Measurements from ENCODE around the gene DNMT3A. TPM values are rescaled to one million over a fixed set of nuclear protein-coding genes. Genes with fewer than 3 reads are reported as not detected.
A peak's percentile ranks its signal among the peaks of the same experiment; 100 is the strongest.

DNMT3A gene
- total and polyA plus RNA-seq, 7 donors: 4.4 to 30.2 (median 18.1) TPM

DNA sequence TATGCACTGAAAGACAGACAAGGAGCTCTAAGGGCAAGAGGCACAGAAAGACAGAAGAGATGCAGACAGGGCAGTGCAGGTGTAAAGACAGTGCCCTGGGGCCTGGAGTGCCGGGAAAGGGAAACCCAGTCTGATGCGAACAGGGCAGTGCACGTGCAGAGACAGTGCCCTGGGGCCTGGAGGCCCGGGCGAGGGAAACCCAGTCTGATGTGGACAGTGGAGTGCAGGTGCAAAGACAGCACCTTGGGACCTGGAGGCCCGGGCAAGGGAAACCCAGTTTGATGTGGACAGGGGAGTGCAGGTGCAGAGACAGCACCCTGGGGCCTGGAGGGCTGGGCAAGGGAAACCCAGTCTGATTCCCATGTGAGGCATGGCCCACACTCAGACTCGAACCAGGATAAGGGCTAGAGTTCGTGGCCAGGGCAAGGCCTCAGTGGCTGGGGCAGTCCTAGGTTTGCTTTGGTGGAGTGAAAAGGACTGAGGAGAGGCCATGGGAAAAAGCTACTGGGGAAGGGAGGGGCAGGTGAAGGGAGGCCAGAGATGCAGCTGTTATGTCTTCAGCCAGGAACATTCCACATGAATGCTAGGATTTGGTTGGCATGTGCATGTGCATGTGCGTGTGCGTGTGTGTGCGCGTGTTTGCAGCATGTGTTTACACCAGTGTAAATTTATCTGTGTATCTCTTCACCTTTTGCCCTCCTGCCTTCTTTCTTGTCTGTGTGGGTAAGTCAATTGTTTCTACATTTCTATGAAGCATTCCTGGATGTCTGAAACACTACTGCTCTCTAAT lies 39.1 kb upstream of the DNMT3A start:
- Histone ChIP-seq H3K36me3 (no peaks in the 10 kb centered on the region), H3K4me3 (no peak overlapping the region), H3K27ac (no peak overlapping the region), H3K9me3 (no peaks in the 10 kb centered on the region), H3K4me1 (peaks cover 0 to 14% (median 13%) of the 10 kb centered on the region in 4 donors), H3K27me3 (no peaks in the 10 kb centered on the region)
- intact Hi-C loops (cut with DNase I): no loop called here
- no peak for DNase-seq
- no peak for TF ChIP-seq POLR2A (IDR thresholded peaks at IDR 0.05)
- no peak for TF ChIP-seq POLR2AphosphoS5 (IDR thresholded peaks at IDR 0.05)
- no peak for TF ChIP-seq EP300 (IDR thresholded peaks at IDR 0.05)
- TF ChIP-seq, protein P1, sequence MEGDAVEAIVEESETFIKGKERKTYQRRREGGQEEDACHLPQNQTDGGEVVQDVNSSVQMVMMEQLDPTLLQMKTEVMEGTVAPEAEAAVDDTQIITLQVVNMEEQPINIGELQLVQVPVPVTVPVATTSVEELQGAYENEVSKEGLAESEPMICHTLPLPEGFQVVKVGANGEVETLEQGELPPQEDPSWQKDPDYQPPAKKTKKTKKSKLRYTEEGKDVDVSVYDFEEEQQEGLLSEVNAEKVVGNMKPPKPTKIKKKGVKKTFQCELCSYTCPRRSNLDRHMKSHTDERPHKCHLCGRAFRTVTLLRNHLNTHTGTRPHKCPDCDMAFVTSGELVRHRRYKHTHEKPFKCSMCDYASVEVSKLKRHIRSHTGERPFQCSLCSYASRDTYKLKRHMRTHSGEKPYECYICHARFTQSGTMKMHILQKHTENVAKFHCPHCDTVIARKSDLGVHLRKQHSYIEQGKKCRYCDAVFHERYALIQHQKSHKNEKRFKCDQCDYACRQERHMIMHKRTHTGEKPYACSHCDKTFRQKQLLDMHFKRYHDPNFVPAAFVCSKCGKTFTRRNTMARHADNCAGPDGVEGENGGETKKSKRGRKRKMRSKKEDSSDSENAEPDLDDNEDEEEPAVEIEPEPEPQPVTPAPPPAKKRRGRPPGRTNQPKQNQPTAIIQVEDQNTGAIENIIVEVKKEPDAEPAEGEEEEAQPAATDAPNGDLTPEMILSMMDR (IDR thresholded peaks at IDR 0.05): no peak
- WGBS, 2 donors: 87 to 88% methylated on average over 12 of the region's 12 CpGs

DNA sequence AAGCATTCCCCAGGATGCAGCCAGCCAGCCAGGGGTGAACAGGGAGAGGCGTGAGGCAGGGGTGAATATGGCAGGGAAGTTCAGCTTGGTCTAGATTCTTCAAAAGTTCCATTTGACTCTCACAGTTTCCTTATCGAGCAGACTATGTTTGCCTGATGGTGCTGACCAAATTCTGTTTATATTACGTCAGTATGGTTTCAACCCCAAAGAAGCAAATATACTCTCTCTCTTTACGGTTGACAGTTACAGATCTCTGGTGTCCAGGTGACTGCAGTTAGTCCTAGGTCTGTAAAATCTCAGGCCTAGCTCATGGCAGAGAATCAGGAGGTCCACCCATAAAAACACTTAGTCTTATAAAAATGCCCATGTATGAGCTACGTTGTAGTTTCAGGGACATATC lies 38.3 kb upstream of the DNMT3A start:
- Histone ChIP-seq H3K27ac (no peak overlapping the region), H3K4me3 (no peak overlapping the region), H3K27me3 (no peaks in the 10 kb centered on the region), H3K4me1 (peaks cover 0 to 14% (median 13%) of the 10 kb centered on the region in 4 donors), H3K36me3 (no peaks in the 10 kb centered on the region), H3K9me3 (no peaks in the 10 kb centered on the region)
- no peak for DNase-seq
- TF ChIP-seq, protein P1 (IDR thresholded peaks at IDR 0.05): no peak
- TF ChIP-seq POLR2AphosphoS5 (IDR thresholded peaks at IDR 0.05) (no peak), POLR2A (IDR thresholded peaks at IDR 0.05) (no peak), EP300 (IDR thresholded peaks at IDR 0.05) (no peak)
- intact Hi-C loops (cut with DNase I): no loop called here
- WGBS, 2 donors: 91 to 92% methylated on average over 5 of the region's 5 CpGs

DNA sequence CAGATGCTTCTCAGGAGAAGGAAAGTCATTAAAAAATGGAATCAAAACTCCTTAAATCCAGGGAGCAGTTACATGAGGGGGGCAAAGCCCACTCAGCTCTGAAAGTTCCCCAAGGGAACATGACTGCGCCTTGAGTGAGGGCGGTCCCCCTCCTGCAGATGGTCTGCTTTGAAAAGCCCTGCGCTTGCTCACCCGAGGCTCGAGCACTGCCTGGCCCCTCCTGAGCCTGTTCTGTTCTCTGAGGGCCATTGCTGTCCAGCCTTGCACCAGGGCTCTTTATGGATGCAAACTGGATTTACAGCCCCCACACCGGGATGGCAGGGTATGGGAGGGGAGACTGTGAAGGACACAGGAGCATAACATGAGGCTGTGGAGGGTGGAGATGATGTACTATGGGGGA lies 37.8 kb upstream of the DNMT3A start:
- H3K27ac ChIP-seq: no peak overlapping the region
- no peak overlapping the region for H3K4me3 ChIP-seq
- H3K4me1 ChIP-seq: peaks cover 0 to 14% (median 13%) of the 10 kb centered on the region in 4 donors
- no peaks in the 10 kb centered on the region for H3K9me3 ChIP-seq
- peak; percentile 39 for DNase-seq
- no peak for TF ChIP-seq EP300 (IDR thresholded peaks at IDR 0.05)
- TF ChIP-seq, protein P1 (IDR thresholded peaks at IDR 0.05): no peak
- TF ChIP-seq POLR2AphosphoS5 (IDR thresholded peaks at IDR 0.05): no peak
- TF ChIP-seq POLR2A (IDR thresholded peaks at IDR 0.05): no peak
- H3K27me3 ChIP-seq: no peaks in the 10 kb centered on the region
- H3K36me3 ChIP-seq: no peaks in the 10 kb centered on the region
- 94 to 95% methylated on average over 6 of the region's 6 CpGs for WGBS, 2 donors
- intact Hi-C loops (cut with DNase I): loop anchor here (5.0 kb wide), 2 partner anchors 102 to 143 kb away; no protein-coding TSS in a partner anchor

DNA sequence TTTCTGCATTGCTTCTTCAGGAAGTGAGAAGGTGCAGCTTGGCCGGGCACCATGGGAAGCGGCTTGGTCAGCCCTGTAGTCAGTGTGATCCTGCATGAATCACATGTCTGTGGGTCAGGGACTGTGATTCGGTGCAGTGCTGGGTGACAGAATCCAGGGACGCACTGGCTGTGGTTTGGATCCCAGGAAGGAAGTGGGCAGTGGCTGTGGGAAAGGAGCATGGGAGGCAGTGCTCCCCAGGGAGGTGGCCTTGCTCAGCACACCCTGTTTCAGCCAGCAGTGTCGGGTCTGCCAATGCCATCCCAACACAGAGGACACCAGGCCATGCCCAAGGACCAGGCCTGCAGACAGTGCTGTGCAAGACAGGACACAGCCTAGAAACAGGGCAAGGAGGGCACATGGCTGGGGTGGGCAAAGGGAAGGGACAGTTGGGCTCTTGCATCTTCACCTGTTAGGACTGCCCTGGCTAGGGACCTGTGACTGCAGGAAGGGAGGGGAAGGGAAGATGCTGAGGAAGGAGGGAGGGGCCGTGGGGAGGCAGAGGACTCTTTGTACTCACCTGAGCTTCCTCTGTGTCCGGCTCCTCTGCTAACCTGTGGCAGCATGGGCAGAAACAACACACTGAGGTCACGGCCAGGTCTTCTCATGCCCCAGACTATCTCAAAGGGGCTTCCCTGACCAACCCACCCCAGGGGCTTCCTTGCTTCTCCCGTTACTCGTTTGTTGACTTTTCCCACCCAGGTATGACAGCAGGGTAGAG lies 37.2 kb upstream of the DNMT3A start:
- intact Hi-C loops (cut with DNase I): loop anchor here (5.0 kb wide), 2 partner anchors 102 to 143 kb away; no protein-coding TSS in a partner anchor
- H3K4me1 ChIP-seq: peaks cover 0 to 14% (median 13%) of the 10 kb centered on the region in 4 donors
- TF ChIP-seq EP300 (IDR thresholded peaks at IDR 0.05) (no peak), POLR2AphosphoS5 (IDR thresholded peaks at IDR 0.05) (no peak), POLR2A (IDR thresholded peaks at IDR 0.05) (no peak)
- TF ChIP-seq, protein P1 (IDR thresholded peaks at IDR 0.05): no peak
- no peaks in the 10 kb centered on the region for H3K9me3 ChIP-seq
- H3K36me3 ChIP-seq: no peaks in the 10 kb centered on the region
- H3K27me3 ChIP-seq: no peaks in the 10 kb centered on the region
- peak; percentile 59 for DNase-seq
- WGBS, 2 donors: 80 to 90% methylated on average over 10 of the region's 10 CpGs
- H3K27ac ChIP-seq: no peak overlapping the region
- no peak overlapping the region for H3K4me3 ChIP-seq

Data from sigmoid colon (tissue), 7 donors.